ENCODE results near the gene SURF4.
A peak's percentile ranks its signal among the peaks of the same experiment; 100 is the strongest.

The SURF4 gene

DNA sequence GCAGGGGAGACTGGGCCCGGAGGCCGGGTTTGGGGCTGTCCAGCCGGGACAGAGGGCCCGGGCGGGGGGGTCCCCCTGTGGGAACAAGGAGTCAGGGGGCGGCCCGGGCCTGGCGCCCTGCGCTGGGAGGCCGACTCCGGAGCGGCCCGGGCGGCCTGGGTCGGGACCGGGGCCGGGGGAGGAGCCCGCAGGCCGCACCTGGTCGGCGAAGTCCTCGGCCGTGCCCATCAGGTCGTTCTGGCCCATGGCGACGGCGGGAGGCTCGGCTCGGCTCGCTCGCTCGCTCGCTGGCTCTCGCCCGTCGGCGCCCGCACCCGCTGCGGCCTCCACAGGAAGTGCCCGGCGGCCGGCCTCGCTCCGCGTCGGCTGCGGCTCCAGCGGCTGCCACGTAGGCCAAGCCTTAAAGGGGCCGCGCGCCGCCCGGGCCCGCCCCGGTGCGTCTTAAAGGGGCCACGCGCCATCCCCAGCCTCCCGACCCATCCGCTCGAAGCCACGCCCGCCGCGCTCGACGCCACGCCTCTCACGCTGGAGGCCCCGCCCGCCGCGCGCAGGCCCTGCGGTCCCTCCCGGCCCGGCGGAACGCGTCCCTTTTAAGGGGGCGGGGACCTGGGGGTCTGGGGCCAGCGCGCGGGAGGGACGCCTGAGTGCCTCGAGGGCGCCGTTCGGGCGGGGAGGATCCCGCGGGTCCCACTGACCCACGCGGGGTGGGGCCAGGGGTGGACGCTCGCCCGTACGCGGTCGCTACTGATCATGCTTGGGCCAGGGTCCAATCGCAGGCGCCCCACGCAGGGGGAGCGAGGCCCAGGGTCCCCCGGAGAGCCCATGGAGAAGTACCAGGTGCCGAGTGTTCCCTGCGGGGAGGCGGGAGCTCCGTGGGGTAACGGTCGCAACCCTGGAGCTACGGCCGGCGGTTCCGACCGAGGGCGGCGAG lies at the start of gene SURF4, which contains the start of gene STKLD1:
TSS of gene SURF4 (minus strand) at position 337 of the 931 bp plus-strand sequence. CDS start at position 246, 91 bp downstream.
TSS of gene STKLD1 (plus strand) at position 643 of the 931 bp plus-strand sequence. CDS start at position 751, 108 bp downstream.
- peak; percentile 95 for DNase-seq

GRCh38 chr9:133425049-133425632 lies 49.3 kb upstream of the SURF4 start:
- no peak for DNase-seq

- DNase-seq: no peak
Measured at GRCh38 chr9:133424187-133424586, 48.3 kb upstream of the SURF4 start.

DNA sequence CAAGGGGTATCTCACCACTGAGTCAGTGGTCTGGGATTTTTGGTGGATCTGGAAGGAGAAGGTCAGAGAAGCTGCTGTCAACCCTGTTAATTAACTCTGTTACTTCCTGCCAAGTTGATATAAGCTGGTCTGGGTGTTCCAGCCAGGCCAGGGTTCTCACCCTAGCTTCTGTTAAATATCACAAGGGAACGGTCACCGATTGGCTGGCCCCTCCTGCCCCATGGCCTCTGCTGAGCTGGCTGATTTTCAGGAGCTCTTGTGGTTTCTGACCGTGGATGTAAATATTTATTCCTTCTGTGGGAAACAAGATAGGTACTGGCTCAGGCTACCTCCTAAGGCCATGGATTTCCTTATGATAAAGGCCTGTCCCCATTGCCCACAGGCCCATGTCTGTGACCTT lies 47.4 kb upstream of the SURF4 start:
- no peak for DNase-seq

GRCh38 chr9:133421615-133422542 lies 46.0 kb upstream of the SURF4 start, which contains the start of gene ADAMTS13:
ADAMTS13 (plus strand) TSS chr9:133422367; CDS start chr9:133422444, 77 bp downstream.
- DNase-seq: peak; percentile 63

GRCh38 chr9:133420392-133420827 lies 44.5 kb upstream of the SURF4 start:
- DNase-seq: no peak

GRCh38 chr9:133419005-133419404 lies 43.1 kb upstream of the SURF4 start:
- DNase-seq: no peak

DNA sequence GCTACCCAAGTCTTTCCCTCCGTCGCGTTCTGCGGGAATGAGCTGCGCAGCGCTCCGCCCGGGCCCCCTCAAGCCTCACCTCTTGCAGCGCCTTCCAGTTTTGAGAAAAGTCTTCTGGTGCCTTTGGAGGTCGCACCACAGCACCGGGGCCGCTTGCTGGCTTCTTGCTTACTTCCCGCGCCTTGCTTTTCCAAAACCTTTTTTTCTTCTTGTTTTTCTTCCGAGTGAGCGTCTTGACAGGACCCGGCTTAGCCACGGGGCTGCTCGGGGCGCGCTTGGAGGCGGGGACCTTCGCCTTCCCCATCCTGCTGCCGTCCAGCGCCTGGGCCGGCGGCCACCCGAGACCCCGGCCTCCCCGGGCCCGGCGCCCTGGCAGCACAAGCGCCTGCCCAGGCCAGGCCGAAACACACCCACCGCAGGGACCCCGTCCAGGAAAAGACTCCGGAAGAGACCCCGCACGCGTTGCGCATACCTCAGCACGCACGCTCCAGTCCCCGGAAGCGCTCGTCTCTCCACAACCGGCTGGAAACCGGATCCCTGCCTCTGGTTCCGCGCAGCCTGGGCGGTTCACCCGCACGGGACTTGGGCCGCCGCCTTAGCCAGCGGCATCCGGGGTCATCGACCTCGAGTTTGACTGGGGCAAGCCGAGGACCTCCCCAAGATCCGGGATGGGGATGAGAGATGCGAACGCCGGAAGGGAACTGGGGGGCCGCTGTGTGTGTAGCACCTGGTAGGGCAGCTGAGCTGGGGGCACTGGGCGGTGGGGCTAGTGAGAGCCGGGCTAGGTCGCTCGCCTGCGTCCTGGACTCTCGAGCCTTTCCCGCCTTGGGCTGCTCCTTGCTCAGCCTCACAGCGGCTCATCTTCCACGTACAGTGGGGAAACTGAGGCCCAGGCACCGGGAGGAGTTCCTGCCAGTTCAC lies 41.9 kb upstream of the SURF4 start, which contains the start of gene REXO4:
TSS of gene REXO4 (minus strand) at position 470 of the 921 bp plus-strand sequence. CDS start at position 304, 166 bp downstream.
- peak; percentile 92 for DNase-seq

DNA sequence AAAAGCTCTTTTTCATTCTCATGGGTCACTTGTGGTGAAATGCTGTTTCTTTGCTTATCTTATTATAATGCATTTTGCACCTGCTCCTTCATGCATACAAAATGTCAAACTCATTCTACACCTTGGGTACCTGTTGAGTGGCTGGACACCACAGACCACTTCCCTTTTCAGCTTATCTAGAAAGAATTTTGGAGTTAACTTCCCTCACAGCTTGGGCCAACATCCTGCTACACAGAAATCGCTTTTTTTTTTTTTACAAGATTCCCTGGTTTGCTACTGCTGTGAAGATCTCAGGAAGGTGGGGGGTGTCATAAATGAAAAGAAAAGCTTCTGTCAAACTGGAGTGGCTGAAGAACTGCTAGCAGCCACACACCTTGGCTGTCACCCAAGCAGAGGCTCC lies 39.3 kb upstream of the SURF4 start:
- no peak for DNase-seq

DNA sequence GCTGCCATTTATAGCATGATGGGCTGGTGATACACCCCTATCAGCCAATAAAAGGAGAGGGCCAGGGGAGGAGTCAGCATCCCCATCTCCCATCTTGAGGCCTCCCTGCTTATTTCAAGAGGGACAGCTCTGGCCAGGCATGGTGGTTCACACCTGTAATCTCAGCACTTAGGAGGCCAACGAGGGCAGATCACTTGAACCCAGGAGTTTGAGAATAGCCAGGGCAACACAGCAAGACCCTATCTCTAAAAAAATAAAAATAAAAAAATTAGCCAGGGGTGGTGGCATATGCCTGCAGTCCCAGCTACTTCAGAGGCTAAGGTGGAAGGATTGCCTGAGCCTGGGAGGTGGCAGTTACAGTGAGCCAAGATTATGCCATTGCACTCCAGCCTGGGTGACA lies 32.2 kb upstream of the SURF4 start:
- DNase-seq: no peak

GRCh38 chr9:133406480-133407307 lies 30.8 kb upstream of the SURF4 start:
- peak; percentile 90 for DNase-seq

GRCh38 chr9:133405508-133406438 lies 29.9 kb upstream of the SURF4 start:
- DNase-seq: no peak

DNA sequence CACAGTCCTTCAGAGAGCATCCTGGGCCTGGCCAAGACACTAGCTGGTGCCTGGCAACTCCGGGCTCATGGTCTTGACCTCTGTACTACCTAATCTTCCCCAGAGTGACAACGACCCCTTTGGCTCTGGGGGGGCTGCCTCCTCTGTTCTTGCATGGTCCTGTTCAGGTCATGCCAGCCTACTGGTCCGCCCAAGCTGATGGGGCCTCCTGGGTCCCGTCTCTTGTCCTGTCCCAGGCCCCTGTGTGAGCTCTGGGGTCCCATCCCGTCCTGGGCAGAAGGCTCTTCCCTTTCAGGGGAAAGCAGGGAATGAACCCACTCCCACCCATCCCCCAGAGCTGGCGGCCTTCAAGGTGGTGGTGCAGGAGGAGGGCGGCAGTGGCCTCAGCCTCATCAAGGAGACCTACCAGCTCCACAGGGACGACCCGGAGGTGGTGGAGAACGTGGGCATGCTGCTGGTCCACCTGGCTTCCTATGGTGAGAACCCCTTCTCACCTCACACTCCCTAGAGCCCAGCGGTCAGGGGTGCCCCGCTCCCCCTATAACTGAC lies 28.7 kb upstream of the SURF4 start:
- no peak for DNase-seq

GRCh38 chr9:133403766-133404453 lies 28.1 kb upstream of the SURF4 start:
- DNase-seq: peak; percentile 55

GRCh38 chr9:133402689-133403088 lies 26.8 kb upstream of the SURF4 start:
- DNase-seq: no peak

DNA sequence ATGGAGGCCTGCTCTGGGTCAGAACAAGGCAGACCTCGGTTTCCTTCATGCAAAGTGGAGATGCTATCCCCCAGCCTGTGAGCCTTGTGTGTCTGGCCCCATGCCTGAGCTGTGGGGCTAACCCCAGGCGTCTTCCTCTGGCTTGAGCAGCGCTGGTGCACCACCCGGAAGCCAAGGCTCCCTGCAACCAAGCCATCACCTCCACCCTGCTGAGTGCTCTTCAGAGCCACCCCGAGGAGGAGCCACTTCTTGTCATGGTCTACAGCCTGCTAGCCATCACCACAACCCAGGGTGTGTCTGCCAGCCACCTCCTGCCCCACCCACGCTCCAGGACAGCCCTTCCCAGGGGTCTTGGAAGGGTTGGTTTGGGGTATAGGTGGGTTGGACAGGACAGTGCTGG lies 25.7 kb upstream of the SURF4 start:
- no peak for DNase-seq

GRCh38 chr9:133400292-133400691 lies 24.4 kb upstream of the SURF4 start:
- DNase-seq: no peak

DNA sequence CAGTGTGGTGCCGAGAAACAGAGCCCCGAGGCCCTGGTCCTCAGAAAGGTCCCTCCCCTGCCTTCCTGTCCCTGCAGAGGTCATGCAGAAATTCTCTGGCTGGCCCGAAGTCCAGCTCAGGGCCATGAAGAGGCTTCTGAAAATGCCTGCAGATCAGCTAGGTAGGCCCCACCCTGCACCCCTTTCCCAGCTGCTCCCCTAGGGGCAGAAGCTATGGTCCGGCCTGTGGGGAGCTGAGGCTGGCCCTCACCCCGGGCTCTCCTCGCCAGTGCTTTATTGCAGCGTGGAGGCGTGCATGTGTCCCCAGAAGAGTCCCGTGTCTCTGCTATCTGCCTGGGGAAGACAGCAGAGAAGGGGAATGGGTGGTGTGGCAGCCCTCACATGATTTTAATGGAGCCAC lies 22.0 kb upstream of the SURF4 start:
- DNase-seq: no peak

Measured in stimulated activated CD4-positive, alpha-beta T cell treated with anti-CD3 and anti-CD28 coated beads, Interleukin-1b, Interleukin-23, amount 100 ng/mL, for 48 hours (primary cell).